HepG2 (cell line): Measurements from ENCODE around the gene GPX1. TPM values are rescaled to one million over a fixed set of nuclear protein-coding genes. Genes with fewer than 3 reads are reported as not detected.

Experiments used
- PAF1 ChIP-seq: IDR thresholded peaks from 2 replicates; pipeline ENCODE4 v1.6.1; 2016; ENCODE audit warnings: missing genetic modification reagents, missing compliant biosample characterization
- RCOR2 ChIP-seq: IDR thresholded peaks from 2 replicates; pipeline ENCODE4 v1.6.1; 2016; ENCODE audit warnings: missing biosample characterization, missing genetic modification reagents
- RFX5 ChIP-seq: IDR thresholded peaks from 2 replicates; pipeline ENCODE4 v1.6.1; 2011; ENCODE audit warnings: low read depth, low read length, improper control_type of control experiment
- TCF7L2 ChIP-seq: IDR thresholded peaks from 2 replicates; pipeline ENCODE4 v1.6.1; 2011; ENCODE audit warnings: mild to moderate bottlenecking, low read depth, low read length, moderate library complexity
- ZMAT3 ChIP-seq: sonication (generic); formaldehyde crosslinking; conservative IDR thresholded peaks from 2 replicates; pipeline ENCODE4 v1.7.0; 2021; ENCODE audit warnings: missing genetic modification reagents
- ZNF589 ChIP-seq: sonication (generic); formaldehyde crosslinking; conservative IDR thresholded peaks from 2 replicates; pipeline ENCODE4 v1.8.0; 2022; ENCODE audit warnings: mild to moderate bottlenecking, moderate library complexity, missing genetic modification reagents
- ZNF616 ChIP-seq: sonication (generic); formaldehyde crosslinking; IDR thresholded peaks from 2 replicates; pipeline ENCODE4 v1.5.0; 2020; ENCODE audit warnings: low read depth, mild to moderate bottlenecking, missing genetic modification reagents
- ZNF776 ChIP-seq: sonication (generic); formaldehyde crosslinking; IDR thresholded peaks from 2 replicates; pipeline ENCODE4 v1.4.0; 2020; ENCODE audit warnings: mild to moderate bottlenecking, missing genetic modification reagents
- ZNF780A ChIP-seq: sonication (generic); formaldehyde crosslinking; IDR thresholded peaks from 2 replicates; pipeline ENCODE4 v1.8.0; 2022; ENCODE audit warnings: mild to moderate bottlenecking, missing genetic modification reagents, moderate library complexity
- polyA plus RNA-seq, 8 experiments: library from polyadenylated mRNA; depleted of rRNA in 3 of 8; stranded (reverse) in 7 of 8; unstranded in 1 of 8; fragments of >200 nt; fragmentation: Illumina TruSeq in 4 of 8; extraction: Trizol in 4 of 8; gene quantifications; 2 replicates each; pipeline versions ENCODE4 v1.2.1 to v1.2.3, GENCODE V29; 2011 to 2016; ENCODE audit warnings: low read depth in 4 of 8, missing spikeins in 1 of 8, mixed read lengths in 1 of 8; ENCODE audit not compliant: insufficient read depth in 1 of 8
- total RNA-seq, 5 experiments: library from RNA; depleted of rRNA; stranded (reverse); fragments of >200 nt; fragmentation: Illumina TruSeq; extraction: Trizol; gene quantifications; 2 replicates each; pipeline ENCODE4 v1.2.3, GENCODE V29; 2016; ENCODE audit warnings: low read depth in 1 of 5
- TF ChIP-seq, protein P1 (sequence below): sonication (generic); formaldehyde crosslinking; IDR thresholded peaks from 2 replicates; pipeline ENCODE4 v1.5.0; 2020; ENCODE audit warnings: mild to moderate bottlenecking, missing genetic modification reagents
- TF ChIP-seq, protein P2 (sequence below): sonication (generic); formaldehyde crosslinking; conservative IDR thresholded peaks from 2 replicates; pipeline ENCODE4 v1.4.0; 2020; ENCODE audit warnings: missing genetic modification reagents
- TF ChIP-seq, protein P3 (sequence below): sonication (generic); formaldehyde crosslinking; IDR thresholded peaks from 2 replicates; pipeline ENCODE4 v1.5.1; 2020; ENCODE audit warnings: missing genetic modification reagents, mild to moderate bottlenecking, borderline replicate concordance
- TF ChIP-seq, protein P4 (sequence below): sonication (generic); formaldehyde crosslinking; IDR thresholded peaks from 2 replicates; pipeline ENCODE4 v1.4.0; 2020; ENCODE audit warnings: mild to moderate bottlenecking, missing genetic modification reagents
- TF ChIP-seq, protein P5 (sequence below): sonication (generic); formaldehyde crosslinking; IDR thresholded peaks from 2 replicates; pipeline ENCODE4 v1.8.1; 2023; ENCODE audit warnings: mild to moderate bottlenecking, missing genetic modification reagents
- TF ChIP-seq, protein P6 (sequence below): sonication (generic); formaldehyde crosslinking; IDR thresholded peaks from 2 replicates; pipeline ENCODE4 v1.4.0; 2020; ENCODE audit warnings: mild to moderate bottlenecking, low read depth, missing genetic modification reagents

GPX1 gene
- total and polyA plus RNA-seq, 2 of the 13 experiments (the other 11 are each of a cell fraction or from before 2014, with no cell fraction given) = 149 to 168 TPM

DNA sequence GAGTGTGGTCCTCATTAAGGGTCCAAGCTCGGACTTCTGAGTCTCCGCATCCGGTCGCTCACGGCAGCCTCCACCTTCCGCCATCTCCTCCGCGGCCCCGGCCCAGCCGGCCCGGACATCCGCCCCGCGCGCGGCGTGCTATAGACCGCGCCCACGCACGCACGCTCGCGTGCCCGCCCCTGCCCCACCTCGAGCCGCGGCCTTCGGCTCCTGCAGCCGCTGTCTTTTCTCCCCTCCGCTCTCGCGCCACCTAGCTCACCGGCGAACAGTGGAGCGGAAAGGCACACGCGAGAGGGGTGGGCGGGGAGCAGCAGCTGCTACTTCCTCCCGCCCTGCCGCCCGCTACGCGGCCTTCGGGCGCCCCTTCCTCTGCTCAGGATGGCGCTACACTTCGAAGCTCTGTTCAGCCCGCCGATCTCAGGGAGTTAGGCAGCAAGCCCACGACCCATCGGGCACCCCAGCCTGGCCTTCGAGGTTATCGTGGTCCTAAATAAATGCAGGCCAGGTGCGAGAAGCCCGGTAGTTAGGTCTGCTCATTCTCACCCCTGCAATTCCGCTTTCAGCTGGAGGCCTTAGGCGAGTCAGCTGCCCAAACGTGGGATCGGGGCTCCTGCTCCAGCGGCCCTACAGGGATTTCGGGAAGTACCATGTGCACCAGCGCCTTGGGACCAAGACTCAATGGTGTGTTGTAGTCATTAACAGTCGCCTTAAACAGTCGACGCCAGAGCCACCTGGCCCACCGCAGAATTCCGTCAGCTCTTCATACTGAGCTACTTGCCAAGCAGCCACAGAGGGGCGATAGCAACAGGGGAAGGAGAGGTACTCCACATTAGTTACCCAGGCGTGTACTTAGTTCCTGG is 18.0 kb downstream of the GPX1 start, which contains the start of gene USP4 (continued):
- TF ChIP-seq, protein P1, sequence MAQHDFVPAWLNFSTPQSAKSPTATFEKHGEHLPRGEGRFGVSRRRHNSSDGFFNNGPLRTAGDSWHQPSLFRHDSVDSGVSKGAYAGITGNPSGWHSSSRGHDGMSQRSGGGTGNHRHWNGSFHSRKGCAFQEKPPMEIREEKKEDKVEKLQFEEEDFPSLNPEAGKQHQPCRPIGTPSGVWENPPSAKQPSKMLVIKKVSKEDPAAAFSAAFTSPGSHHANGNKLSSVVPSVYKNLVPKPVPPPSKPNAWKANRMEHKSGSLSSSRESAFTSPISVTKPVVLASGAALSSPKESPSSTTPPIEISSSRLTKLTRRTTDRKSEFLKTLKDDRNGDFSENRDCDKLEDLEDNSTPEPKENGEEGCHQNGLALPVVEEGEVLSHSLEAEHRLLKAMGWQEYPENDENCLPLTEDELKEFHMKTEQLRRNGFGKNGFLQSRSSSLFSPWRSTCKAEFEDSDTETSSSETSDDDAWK = no peak
- peak; percentile 97 for TF ChIP-seq ZNF616 (CRISPR knock-in tag)
- 0 out of 2 replicates have a peak, but pooled peaks have one; percentile 86 for TF ChIP-seq ZNF780A
- TF ChIP-seq, protein P2, sequence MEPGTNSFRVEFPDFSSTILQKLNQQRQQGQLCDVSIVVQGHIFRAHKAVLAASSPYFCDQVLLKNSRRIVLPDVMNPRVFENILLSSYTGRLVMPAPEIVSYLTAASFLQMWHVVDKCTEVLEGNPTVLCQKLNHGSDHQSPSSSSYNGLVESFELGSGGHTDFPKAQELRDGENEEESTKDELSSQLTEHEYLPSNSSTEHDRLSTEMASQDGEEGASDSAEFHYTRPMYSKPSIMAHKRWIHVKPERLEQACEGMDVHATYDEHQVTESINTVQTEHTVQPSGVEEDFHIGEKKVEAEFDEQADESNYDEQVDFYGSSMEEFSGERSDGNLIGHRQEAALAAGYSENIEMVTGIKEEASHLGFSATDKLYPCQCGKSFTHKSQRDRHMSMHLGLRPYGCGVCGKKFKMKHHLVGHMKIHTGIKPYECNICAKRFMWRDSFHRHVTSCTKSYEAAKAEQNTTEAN (CRISPR knock-in tag) = peak; percentile 92
- TF ChIP-seq ZNF776 = peak; percentile 99
- TF ChIP-seq PAF1 (CRISPR knock-in tag) = no peak
- peak; percentile 97 for TF ChIP-seq ZNF589 (CRISPR knock-in tag)
- TF ChIP-seq ZMAT3 (CRISPR knock-in tag) = peak; percentile 97
- TF ChIP-seq RCOR2 (CRISPR knock-in tag) = peak; percentile 57
- no peak for TF ChIP-seq RFX5
- TF ChIP-seq, protein P3, sequence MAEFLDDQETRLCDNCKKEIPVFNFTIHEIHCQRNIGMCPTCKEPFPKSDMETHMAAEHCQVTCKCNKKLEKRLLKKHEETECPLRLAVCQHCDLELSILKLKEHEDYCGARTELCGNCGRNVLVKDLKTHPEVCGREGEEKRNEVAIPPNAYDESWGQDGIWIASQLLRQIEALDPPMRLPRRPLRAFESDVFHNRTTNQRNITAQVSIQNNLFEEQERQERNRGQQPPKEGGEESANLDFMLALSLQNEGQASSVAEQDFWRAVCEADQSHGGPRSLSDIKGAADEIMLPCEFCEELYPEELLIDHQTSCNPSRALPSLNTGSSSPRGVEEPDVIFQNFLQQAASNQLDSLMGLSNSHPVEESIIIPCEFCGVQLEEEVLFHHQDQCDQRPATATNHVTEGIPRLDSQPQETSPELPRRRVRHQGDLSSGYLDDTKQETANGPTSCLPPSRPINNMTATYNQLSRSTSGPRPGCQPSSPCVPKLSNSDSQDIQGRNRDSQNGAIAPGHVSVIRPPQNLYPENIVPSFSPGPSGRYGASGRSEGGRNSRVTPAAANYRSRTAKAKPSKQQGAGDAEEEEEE = 0 out of 2 replicates have a peak, but pooled peaks have one; percentile 77
- TF ChIP-seq, protein P4, sequence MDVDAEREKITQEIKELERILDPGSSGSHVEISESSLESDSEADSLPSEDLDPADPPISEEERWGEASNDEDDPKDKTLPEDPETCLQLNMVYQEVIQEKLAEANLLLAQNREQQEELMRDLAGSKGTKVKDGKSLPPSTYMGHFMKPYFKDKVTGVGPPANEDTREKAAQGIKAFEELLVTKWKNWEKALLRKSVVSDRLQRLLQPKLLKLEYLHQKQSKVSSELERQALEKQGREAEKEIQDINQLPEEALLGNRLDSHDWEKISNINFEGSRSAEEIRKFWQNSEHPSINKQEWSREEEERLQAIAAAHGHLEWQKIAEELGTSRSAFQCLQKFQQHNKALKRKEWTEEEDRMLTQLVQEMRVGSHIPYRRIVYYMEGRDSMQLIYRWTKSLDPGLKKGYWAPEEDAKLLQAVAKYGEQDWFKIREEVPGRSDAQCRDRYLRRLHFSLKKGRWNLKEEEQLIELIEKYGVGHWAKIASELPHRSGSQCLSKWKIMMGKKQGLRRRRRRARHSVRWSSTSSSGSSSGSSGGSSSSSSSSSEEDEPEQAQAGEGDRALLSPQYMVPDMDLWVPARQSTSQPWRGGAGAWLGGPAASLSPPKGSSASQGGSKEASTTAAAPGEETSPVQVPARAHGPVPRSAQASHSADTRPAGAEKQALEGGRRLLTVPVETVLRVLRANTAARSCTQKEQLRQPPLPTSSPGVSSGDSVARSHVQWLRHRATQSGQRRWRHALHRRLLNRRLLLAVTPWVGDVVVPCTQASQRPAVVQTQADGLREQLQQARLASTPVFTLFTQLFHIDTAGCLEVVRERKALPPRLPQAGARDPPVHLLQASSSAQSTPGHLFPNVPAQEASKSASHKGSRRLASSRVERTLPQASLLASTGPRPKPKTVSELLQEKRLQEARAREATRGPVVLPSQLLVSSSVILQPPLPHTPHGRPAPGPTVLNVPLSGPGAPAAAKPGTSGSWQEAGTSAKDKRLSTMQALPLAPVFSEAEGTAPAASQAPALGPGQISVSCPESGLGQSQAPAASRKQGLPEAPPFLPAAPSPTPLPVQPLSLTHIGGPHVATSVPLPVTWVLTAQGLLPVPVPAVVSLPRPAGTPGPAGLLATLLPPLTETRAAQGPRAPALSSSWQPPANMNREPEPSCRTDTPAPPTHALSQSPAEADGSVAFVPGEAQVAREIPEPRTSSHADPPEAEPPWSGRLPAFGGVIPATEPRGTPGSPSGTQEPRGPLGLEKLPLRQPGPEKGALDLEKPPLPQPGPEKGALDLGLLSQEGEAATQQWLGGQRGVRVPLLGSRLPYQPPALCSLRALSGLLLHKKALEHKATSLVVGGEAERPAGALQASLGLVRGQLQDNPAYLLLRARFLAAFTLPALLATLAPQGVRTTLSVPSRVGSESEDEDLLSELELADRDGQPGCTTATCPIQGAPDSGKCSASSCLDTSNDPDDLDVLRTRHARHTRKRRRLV = peak; percentile 90
- TF ChIP-seq TCF7L2 = no peak
- TF ChIP-seq, protein P5, sequence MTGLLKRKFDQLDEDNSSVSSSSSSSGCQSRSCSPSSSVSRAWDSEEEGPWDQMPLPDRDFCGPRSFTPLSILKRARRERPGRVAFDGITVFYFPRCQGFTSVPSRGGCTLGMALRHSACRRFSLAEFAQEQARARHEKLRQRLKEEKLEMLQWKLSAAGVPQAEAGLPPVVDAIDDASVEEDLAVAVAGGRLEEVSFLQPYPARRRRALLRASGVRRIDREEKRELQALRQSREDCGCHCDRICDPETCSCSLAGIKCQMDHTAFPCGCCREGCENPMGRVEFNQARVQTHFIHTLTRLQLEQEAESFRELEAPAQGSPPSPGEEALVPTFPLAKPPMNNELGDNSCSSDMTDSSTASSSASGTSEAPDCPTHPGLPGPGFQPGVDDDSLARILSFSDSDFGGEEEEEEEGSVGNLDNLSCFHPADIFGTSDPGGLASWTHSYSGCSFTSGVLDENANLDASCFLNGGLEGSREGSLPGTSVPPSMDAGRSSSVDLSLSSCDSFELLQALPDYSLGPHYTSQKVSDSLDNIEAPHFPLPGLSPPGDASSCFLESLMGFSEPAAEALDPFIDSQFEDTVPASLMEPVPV (CRISPR knock-in tag) = peak; percentile 98
- TF ChIP-seq, protein P6, sequence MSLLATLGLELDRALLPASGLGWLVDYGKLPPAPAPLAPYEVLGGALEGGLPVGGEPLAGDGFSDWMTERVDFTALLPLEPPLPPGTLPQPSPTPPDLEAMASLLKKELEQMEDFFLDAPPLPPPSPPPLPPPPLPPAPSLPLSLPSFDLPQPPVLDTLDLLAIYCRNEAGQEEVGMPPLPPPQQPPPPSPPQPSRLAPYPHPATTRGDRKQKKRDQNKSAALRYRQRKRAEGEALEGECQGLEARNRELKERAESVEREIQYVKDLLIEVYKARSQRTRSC (CRISPR knock-in tag) = peak; percentile 91; the same call in 1 of the 2 replicates
